Liver (tissue), 9 donors: Measurements from ENCODE around the gene BAHD1. TPM values are rescaled to one million over a fixed set of nuclear protein-coding genes. Genes with fewer than 3 reads are reported as not detected.

Experiments
- DNase-seq: peaks from one replicate; pipeline ENCODE4 v3.0.0-alpha.2; 2017; ENCODE audit warnings: low spot score
- H3K27ac ChIP-seq, 2 donors: one replicate each; pipeline ENCODE4 v1.7.0; 2013; ENCODE audit warnings: inconsistent platforms in 2 of 2, low read length in 2 of 2, control low read depth in 1 of 2, low read depth in 1 of 2, mild to moderate bottlenecking in 1 of 2
- H3K27me3 ChIP-seq, 4 donors: one replicate each; pipeline versions ENCODE4 v1.6.1 to v1.7.0; 2013; ENCODE audit warnings: low read length in 3 of 4, inconsistent platforms in 1 of 4, mild to moderate bottlenecking in 1 of 4, moderate library complexity in 1 of 4; ENCODE audit not compliant: control insufficient read depth in 4 of 4, insufficient read depth in 4 of 4
- H3K36me3 ChIP-seq, 4 donors: one replicate each; pipeline versions ENCODE4 v1.6.1 to v1.7.0; 2013; ENCODE audit warnings: low read length in 3 of 4, mild to moderate bottlenecking in 3 of 4, low read depth in 1 of 4, moderate library complexity in 1 of 4; ENCODE audit not compliant: control insufficient read depth in 4 of 4, insufficient read depth in 3 of 4
- H3K4me1 ChIP-seq, 4 donors: one replicate each; pipeline versions ENCODE4 v1.6.1 to v1.7.0; 2013; ENCODE audit warnings: low read length in 3 of 4, mild to moderate bottlenecking in 3 of 4, moderate library complexity in 1 of 4; ENCODE audit not compliant: control insufficient read depth in 4 of 4, insufficient read depth in 4 of 4
- H3K4me3 ChIP-seq, 3 donors: one replicate each; pipeline versions ENCODE4 v1.6.1 to v1.7.0; 2013; ENCODE audit warnings: low read length in 3 of 3, control low read depth in 1 of 3, low read depth in 1 of 3, mild to moderate bottlenecking in 1 of 3
- H3K9ac ChIP-seq, 2 donors: one replicate each; pipeline ENCODE4 v1.7.0; 2013; ENCODE audit warnings: low read length in 2 of 2, mild to moderate bottlenecking in 2 of 2, moderate library complexity in 2 of 2, control low read depth in 1 of 2, low read depth in 1 of 2
- H3K9me3 ChIP-seq, 4 donors: one replicate each; pipeline versions ENCODE4 v1.6.1 to v1.7.0; 2013; ENCODE audit warnings: low read length in 3 of 4; ENCODE audit not compliant: control insufficient read depth in 4 of 4
- EGR1 ChIP-seq, 2 donors: IDR thresholded peaks; 2 replicates each; pipeline ENCODE4 v1.6.1; 2016 to 2018; ENCODE audit warnings: antibody characterized with exemption in 2 of 2, low read depth in 2 of 2
- FOXA1 ChIP-seq: IDR thresholded peaks from 2 replicates; pipeline ENCODE4 v1.6.1; 2016; ENCODE audit warnings: antibody characterized with exemption
- FOXA2 ChIP-seq: IDR thresholded peaks from 2 replicates; pipeline ENCODE4 v1.6.1; 2016; ENCODE audit warnings: antibody characterized with exemption
- GABPA ChIP-seq, 2 donors: IDR thresholded peaks in 1 of 2; conservative IDR thresholded peaks in 1 of 2; 2 replicates each; pipeline ENCODE4 v1.6.1; 2016; ENCODE audit warnings: antibody characterized with exemption in 2 of 2, mild to moderate bottlenecking in 1 of 2, moderate library complexity in 1 of 2
- HNF4A ChIP-seq, 2 donors: conservative IDR thresholded peaks; 2 replicates each; pipeline ENCODE4 v1.6.1; 2016; ENCODE audit warnings: antibody characterized with exemption in 2 of 2, mild to moderate bottlenecking in 2 of 2
- HNF4G ChIP-seq: IDR thresholded peaks from 2 replicates; pipeline ENCODE4 v1.6.1; 2016; ENCODE audit warnings: antibody characterized with exemption
- JUND ChIP-seq, 2 donors: IDR thresholded peaks; 2 replicates each; pipeline ENCODE4 v1.6.1; 2016; ENCODE audit warnings: antibody characterized with exemption in 2 of 2
- MAX ChIP-seq: IDR thresholded peaks from 2 replicates; pipeline ENCODE4 v1.6.1; 2016; ENCODE audit warnings: antibody characterized with exemption
- NR2F2 ChIP-seq: IDR thresholded peaks from 2 replicates; pipeline ENCODE4 v1.6.1; 2016; ENCODE audit warnings: antibody characterized with exemption
- RAD21 ChIP-seq, 2 donors: IDR thresholded peaks; 2 replicates each; pipeline ENCODE4 v1.6.1; 2016; ENCODE audit warnings: antibody characterized with exemption in 2 of 2, mild to moderate bottlenecking in 2 of 2
- RXRA ChIP-seq, 2 donors: IDR thresholded peaks; 2 replicates each; pipeline ENCODE4 v1.6.1; 2017 to 2018; ENCODE audit warnings: antibody characterized with exemption in 2 of 2, mild to moderate bottlenecking in 1 of 2
- SP1 ChIP-seq: IDR thresholded peaks from 2 replicates; pipeline ENCODE4 v1.6.1; 2018; ENCODE audit warnings: antibody characterized with exemption, mild to moderate bottlenecking
- TAF1 ChIP-seq: conservative IDR thresholded peaks from 2 replicates; pipeline ENCODE4 v1.6.1; 2016; ENCODE audit warnings: antibody characterized with exemption, mild to moderate bottlenecking
- YY1 ChIP-seq: IDR thresholded peaks from 2 replicates; pipeline ENCODE4 v1.6.1; 2016; ENCODE audit warnings: antibody characterized with exemption, mild to moderate bottlenecking
- ZBTB33 ChIP-seq: IDR thresholded peaks from 2 replicates; pipeline ENCODE4 v1.6.1; 2016; ENCODE audit warnings: antibody characterized with exemption
- whole genome bisulfite sequencing: extraction: QIAGEN DNeasy Blood & Tissue Kit; methylation state at CpG from one replicate; pipeline ENCODE4 v1.1.7; 2013; 5-methylcytosine and 5-hydroxymethylcytosine counted together
- polyA plus RNA-seq, 2 donors: library from polyadenylated mRNA; stranded (reverse) in 1 of 2; unstranded in 1 of 2; fragments of 200-250 nt in 1 of 2; fragments of >200 nt in 1 of 2; fragmentation: Nextera tagmentation in 1 of 2; extraction: Ambion mirVana in 1 of 2; gene quantifications; one replicate each; pipeline versions ENCODE4 v1.2.1 to v1.2.3, GENCODE V29; 2013 to 2015
- total RNA-seq, 2 donors: library from RNA; depleted of rRNA; stranded (reverse); fragments of >200 nt; gene quantifications; one replicate each; pipeline ENCODE4 v1.2.3, GENCODE V29; 2014
- TF ChIP-seq, protein P1 (sequence below): IDR thresholded peaks from 2 replicates; pipeline ENCODE4 v1.6.1; 2016; ENCODE audit warnings: antibody characterized with exemption, mild to moderate bottlenecking
- TF ChIP-seq, protein P2 (sequence below): fragments of 150-350 bp; IDR thresholded peaks from 2 replicates; pipeline ENCODE4 v1.5.1; 2017; ENCODE audit warnings: improper control_type of control experiment, low read depth, low read length; ENCODE audit not compliant: missing input control
- TF ChIP-seq, protein P3 (sequence below): IDR thresholded peaks from 2 replicates; pipeline ENCODE4 v1.6.1; 2016; ENCODE audit warnings: antibody characterized with exemption
- donor health status: healthy.
- donor health status: healthy.
- donor health status: healthy.
- donor health status: healthy.
- donor health status: healthy.

BAHD1 gene
- total and polyA plus RNA-seq, 4 donors = 1.8 to 8.7 (median 6.6) TPM

- H3K9me3 ChIP-seq = no peaks in the 10 kb centered on the region
- TF ChIP-seq MAX (no peak), FOXA2 (no peak), RAD21 (IDR thresholded peaks at IDR 0.05) (no peak), HNF4G (no peak), HNF4A (conservative IDR thresholded peaks at IDR 0.05) (no peak), RXRA (IDR thresholded peaks at IDR 0.05) (no peak), JUND (IDR thresholded peaks at IDR 0.05) (no peak), EGR1 (IDR thresholded peaks at IDR 0.05; ENCODE audit: low read depth in 2 of 2) (no peak), SP1 (no peak), YY1 (no peak), ZBTB33 (no peak), TAF1 (no peak), GABPA (IDR thresholded peaks at IDR 0.05 in 1 of 2, conservative IDR thresholded peaks at IDR 0.05 in 1 of 2) (no peak), FOXA1 (no peak), NR2F2 (no peak)
- TF ChIP-seq, protein P1, sequence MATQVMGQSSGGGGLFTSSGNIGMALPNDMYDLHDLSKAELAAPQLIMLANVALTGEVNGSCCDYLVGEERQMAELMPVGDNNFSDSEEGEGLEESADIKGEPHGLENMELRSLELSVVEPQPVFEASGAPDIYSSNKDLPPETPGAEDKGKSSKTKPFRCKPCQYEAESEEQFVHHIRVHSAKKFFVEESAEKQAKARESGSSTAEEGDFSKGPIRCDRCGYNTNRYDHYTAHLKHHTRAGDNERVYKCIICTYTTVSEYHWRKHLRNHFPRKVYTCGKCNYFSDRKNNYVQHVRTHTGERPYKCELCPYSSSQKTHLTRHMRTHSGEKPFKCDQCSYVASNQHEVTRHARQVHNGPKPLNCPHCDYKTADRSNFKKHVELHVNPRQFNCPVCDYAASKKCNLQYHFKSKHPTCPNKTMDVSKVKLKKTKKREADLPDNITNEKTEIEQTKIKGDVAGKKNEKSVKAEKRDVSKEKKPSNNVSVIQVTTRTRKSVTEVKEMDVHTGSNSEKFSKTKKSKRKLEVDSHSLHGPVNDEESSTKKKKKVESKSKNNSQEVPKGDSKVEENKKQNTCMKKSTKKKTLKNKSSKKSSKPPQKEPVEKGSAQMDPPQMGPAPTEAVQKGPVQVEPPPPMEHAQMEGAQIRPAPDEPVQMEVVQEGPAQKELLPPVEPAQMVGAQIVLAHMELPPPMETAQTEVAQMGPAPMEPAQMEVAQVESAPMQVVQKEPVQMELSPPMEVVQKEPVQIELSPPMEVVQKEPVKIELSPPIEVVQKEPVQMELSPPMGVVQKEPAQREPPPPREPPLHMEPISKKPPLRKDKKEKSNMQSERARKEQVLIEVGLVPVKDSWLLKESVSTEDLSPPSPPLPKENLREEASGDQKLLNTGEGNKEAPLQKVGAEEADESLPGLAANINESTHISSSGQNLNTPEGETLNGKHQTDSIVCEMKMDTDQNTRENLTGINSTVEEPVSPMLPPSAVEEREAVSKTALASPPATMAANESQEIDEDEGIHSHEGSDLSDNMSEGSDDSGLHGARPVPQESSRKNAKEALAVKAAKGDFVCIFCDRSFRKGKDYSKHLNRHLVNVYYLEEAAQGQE = no peak
- TF ChIP-seq, protein P2, sequence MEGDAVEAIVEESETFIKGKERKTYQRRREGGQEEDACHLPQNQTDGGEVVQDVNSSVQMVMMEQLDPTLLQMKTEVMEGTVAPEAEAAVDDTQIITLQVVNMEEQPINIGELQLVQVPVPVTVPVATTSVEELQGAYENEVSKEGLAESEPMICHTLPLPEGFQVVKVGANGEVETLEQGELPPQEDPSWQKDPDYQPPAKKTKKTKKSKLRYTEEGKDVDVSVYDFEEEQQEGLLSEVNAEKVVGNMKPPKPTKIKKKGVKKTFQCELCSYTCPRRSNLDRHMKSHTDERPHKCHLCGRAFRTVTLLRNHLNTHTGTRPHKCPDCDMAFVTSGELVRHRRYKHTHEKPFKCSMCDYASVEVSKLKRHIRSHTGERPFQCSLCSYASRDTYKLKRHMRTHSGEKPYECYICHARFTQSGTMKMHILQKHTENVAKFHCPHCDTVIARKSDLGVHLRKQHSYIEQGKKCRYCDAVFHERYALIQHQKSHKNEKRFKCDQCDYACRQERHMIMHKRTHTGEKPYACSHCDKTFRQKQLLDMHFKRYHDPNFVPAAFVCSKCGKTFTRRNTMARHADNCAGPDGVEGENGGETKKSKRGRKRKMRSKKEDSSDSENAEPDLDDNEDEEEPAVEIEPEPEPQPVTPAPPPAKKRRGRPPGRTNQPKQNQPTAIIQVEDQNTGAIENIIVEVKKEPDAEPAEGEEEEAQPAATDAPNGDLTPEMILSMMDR = no peak
- no peaks in the 10 kb centered on the region for H3K27me3 ChIP-seq
- no peak overlapping the region for H3K4me3 ChIP-seq
- no peaks in the 10 kb centered on the region for H3K36me3 ChIP-seq
- H3K4me1 ChIP-seq = peaks cover 0 to 6% (median 4%) of the 10 kb centered on the region in 4 donors
- no peak overlapping the region for H3K27ac ChIP-seq
- no peak for DNase-seq
- no peak overlapping the region for H3K9ac ChIP-seq
Measured at GRCh38 chr15:40449275-40449674, 8.5 kb downstream of the BAHD1 start.

- WGBS = 94% methylated on average over 2 of the region's 2 CpGs
- Histone ChIP-seq H3K27me3 (no peaks in the 10 kb centered on the region), H3K4me3 (no peak overlapping the region), H3K27ac (no peak overlapping the region), H3K4me1 (peaks cover 0 to 8% (median 4%) of the 10 kb centered on the region in 4 donors), H3K36me3 (no peaks in the 10 kb centered on the region), H3K9me3 (no peaks in the 10 kb centered on the region), H3K9ac (no peak overlapping the region)
- no peak for DNase-seq
- TF ChIP-seq MAX (no peak), EGR1 (IDR thresholded peaks at IDR 0.05; ENCODE audit: low read depth in 2 of 2) (no peak), FOXA1 (no peak), YY1 (no peak), RXRA (IDR thresholded peaks at IDR 0.05) (no peak), ZBTB33 (no peak), GABPA (IDR thresholded peaks at IDR 0.05 in 1 of 2, conservative IDR thresholded peaks at IDR 0.05 in 1 of 2) (no peak)
- TF ChIP-seq, protein P2 = no peak
- TF ChIP-seq, protein P3, sequence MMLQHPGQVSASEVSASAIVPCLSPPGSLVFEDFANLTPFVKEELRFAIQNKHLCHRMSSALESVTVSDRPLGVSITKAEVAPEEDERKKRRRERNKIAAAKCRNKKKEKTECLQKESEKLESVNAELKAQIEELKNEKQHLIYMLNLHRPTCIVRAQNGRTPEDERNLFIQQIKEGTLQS = no peak
Measured at GRCh38 chr15:40450047-40450446, 9.3 kb downstream of the BAHD1 start.
